ENCODE data around the gene EXOC3L4. TPM values are rescaled to one million over a fixed set of nuclear protein-coding genes. Genes with fewer than 3 reads are reported as not detected.
A peak's percentile ranks its signal among the peaks of the same experiment; 100 is the strongest.

EXOC3L4 gene
- total and polyA plus RNA-seq, 8 donors = 1.3 to 82.8 (median 16.2) TPM

DNA sequence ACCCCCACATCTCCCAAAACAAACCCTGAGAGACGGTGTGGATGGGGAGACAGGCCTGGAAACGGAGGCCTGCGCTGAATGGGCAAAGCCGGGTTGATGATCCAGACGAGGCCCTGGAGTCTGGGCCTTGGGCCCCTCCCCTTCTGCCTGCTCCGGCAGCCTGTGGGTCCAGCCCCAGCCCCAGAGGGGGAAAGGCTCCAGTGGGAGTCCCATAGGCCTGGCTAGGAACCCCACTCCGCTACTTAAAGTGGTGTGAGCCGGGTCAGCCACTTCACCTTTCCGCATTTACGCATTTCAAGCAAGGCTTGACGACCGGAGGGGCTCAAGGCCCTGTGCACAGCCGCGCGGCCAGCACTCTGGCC, 28.0 kb downstream of the EXOC3L4 start:
- peaks cover 59 to 94% (median 82%) of the 10 kb centered on the region in 4 donors for H3K4me1 ChIP-seq
- intact Hi-C loops (cut with DNase I; ENCODE audit: low total_unique reads) = no loop called here
- H3K4me3 ChIP-seq = peak overlapping the region; percentile 51 to 66 (median 56)
- DNase-seq = no peak
- H3K27me3 ChIP-seq = peaks cover 0 to 34% (median 13%) of the 10 kb centered on the region in 3 donors
- peaks cover 0 to 3% (median 1%) of the 10 kb centered on the region in 4 donors for H3K36me3 ChIP-seq
- 32 to 53% (median 41%) methylated on average over 13 to 15 of the region's 15 CpGs for WGBS, 5 donors
- H3K9me3 ChIP-seq = no peaks in the 10 kb centered on the region
- peak overlapping the region; percentile 83 to 96 (median 87) for H3K27ac ChIP-seq
- TF ChIP-seq POLR2A (IDR thresholded peaks at IDR 0.05) = no peak
- TF ChIP-seq, protein P1, sequence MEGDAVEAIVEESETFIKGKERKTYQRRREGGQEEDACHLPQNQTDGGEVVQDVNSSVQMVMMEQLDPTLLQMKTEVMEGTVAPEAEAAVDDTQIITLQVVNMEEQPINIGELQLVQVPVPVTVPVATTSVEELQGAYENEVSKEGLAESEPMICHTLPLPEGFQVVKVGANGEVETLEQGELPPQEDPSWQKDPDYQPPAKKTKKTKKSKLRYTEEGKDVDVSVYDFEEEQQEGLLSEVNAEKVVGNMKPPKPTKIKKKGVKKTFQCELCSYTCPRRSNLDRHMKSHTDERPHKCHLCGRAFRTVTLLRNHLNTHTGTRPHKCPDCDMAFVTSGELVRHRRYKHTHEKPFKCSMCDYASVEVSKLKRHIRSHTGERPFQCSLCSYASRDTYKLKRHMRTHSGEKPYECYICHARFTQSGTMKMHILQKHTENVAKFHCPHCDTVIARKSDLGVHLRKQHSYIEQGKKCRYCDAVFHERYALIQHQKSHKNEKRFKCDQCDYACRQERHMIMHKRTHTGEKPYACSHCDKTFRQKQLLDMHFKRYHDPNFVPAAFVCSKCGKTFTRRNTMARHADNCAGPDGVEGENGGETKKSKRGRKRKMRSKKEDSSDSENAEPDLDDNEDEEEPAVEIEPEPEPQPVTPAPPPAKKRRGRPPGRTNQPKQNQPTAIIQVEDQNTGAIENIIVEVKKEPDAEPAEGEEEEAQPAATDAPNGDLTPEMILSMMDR (IDR thresholded peaks at IDR 0.05) = no peak
- TF ChIP-seq EP300 (IDR thresholded peaks at IDR 0.05) = no peak
- no peak for TF ChIP-seq POLR2AphosphoS5 (IDR thresholded peaks at IDR 0.05)

DNA sequence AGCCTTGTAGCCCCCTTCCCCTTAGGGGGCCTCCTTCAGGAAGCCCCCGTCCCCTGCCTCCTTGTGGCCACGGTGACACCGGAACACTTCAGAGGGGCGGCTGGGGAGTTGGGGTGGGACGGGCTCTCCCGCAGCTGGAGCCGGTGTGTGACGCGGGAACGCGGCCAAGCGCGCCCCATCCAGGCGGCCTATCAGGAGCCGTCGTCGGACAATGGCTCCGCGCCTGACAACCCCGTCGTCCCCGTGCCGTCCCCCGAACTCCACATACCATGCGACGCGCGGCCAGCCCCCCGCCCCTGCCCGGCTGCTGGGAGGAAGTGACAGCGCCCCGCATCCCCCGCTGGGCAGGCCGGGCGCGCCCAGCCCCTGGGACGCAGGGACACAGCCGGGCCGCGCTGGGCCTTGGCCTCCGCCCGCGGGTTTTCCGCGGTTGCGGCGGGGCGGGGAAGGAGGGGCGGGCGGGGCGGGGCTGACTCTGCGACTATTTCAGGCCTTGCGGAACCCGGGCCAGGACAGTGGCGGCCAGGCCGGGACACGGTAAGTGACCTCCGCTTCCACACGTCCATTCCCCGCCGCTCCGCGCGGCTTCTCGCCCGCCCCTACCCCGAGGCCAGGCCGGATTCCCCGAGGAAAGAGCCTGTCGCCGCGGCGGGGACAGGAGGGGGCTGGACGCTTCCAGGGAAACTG, 28.6 kb downstream of the EXOC3L4 start, which contains the start of gene TNFAIP2:
Gene TNFAIP2 (plus strand): TSS at position 515 of the 687 bp plus-strand sequence. CDS start 2,997 bp downstream, outside the sequence.
- Histone ChIP-seq H3K36me3 (peaks cover 0 to 8% (median 3%) of the 10 kb centered on the region in 4 donors), H3K27me3 (peaks cover 0 to 34% (median 13%) of the 10 kb centered on the region in 3 donors), H3K4me3 (peak within 1 kb of the TSS; percentile 51 to 66 (median 56)), H3K4me1 (peaks cover 62 to 94% (median 87%) of the 10 kb centered on the region in 4 donors), H3K9me3 (no peaks in the 10 kb centered on the region), H3K27ac (peak within 1 kb of the TSS; percentile 83 to 96 (median 87))
- peak in 2 of 3 donors; percentile 49 to 73 for TF ChIP-seq POLR2AphosphoS5 (IDR thresholded peaks at IDR 0.05)
- no peak for TF ChIP-seq EP300 (IDR thresholded peaks at IDR 0.05)
- no peak for TF ChIP-seq POLR2A (IDR thresholded peaks at IDR 0.05)
- TF ChIP-seq, protein P1 (IDR thresholded peaks at IDR 0.05) = no peak
- intact Hi-C loops (cut with DNase I; ENCODE audit: low total_unique reads) = no loop called here
- peak in 1 of 2 donors; percentile 80 for DNase-seq
- WGBS, 5 donors = 1 to 4% (median 1%) methylated on average over 34 to 74 of the region's 74 CpGs

DNA sequence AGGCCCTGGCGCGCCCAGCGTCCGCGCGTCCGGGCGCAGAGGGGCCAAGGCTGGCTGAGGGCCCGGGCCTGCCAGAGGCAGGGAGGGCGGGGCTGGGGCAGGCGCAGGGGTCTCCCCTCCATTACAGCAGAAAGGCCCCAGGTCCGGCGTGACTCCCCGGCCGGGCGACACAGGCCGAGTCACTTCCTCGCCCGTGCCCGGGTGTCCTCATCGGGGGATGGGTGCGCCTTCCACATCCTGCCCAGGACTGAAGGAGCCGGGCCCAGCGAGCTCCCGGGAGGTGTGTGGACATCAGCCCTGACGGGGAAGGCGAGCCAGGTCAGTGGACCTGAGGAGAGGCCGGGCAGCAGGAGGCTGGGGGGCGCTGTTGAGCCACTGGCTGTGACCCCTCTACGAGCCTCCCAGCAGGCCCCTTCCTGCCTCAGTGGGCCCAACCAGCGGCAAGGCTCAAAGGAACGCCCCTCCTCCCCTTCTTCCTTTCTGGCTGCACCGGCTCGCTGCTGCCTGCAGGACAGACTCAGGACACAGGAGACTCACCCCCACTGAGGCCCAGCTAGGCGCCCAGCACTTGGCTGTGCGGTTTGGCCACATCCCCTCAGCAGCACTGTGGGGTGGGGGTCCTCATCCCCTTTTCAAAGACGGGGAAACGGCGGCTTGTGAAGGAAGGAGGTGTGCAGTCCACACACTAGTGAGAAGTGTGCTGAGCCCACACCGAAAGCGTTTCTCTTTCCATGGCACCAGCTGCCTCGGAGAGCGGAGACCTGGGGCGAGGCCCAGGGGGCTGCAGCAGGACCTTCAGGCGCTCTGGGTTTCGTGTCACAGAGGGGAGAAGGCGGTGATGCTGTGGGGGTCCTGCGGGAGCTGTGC, 29.3 kb downstream of the EXOC3L4 start:
- DNase-seq = peak; percentile 56 to 69
- peaks cover 63 to 94% (median 87%) of the 10 kb centered on the region in 4 donors for H3K4me1 ChIP-seq
- no peaks in the 10 kb centered on the region for H3K9me3 ChIP-seq
- TF ChIP-seq POLR2A (IDR thresholded peaks at IDR 0.05) (no peak), EP300 (IDR thresholded peaks at IDR 0.05) (no peak), POLR2AphosphoS5 (IDR thresholded peaks at IDR 0.05) (no peak)
- TF ChIP-seq, protein P1 (IDR thresholded peaks at IDR 0.05) = peak in 3 of 7 experiments; percentile 6 to 36 (median 16)
- WGBS, 5 donors = 17 to 24% (median 20%) methylated on average over 34 to 48 of the region's 48 CpGs
- H3K36me3 ChIP-seq = peaks cover 0 to 15% (median 3%) of the 10 kb centered on the region in 4 donors
- peak overlapping the region; percentile 74 to 96 (median 87) for H3K27ac ChIP-seq
- peaks cover 0 to 34% (median 13%) of the 10 kb centered on the region in 3 donors for H3K27me3 ChIP-seq
- intact Hi-C loops (cut with DNase I; ENCODE audit: low total_unique reads) = no loop called here
- H3K4me3 ChIP-seq = peak overlapping the region; percentile 51 to 66 (median 56)

DNA sequence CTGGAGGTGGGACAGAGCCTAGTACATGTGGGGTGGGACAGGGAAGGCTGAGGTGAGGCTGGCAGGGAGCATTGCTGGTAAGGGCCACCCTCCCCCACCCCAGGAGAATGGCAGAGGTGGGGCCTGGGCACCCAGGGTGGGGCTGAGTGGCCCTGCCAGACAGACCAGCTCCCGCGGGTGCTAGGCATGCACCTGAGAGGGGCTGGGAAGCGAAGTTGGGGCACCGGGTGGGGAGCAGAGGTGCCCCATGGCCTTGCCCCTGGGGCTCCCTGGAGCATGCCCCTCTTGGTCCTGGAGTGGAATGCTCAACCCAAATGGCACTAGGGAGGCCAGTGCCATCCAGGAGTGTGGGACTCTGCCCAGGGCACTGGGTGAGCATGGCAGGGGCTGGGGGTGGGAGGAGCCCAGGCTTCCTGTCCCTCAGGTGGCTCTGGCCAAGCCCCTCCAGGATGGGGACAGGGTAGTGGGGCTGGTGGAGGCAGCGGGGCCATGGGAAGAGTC, 30.0 kb downstream of the EXOC3L4 start:
- H3K9me3 ChIP-seq = no peaks in the 10 kb centered on the region
- peaks cover 0 to 16% (median 6%) of the 10 kb centered on the region in 4 donors for H3K36me3 ChIP-seq
- peak overlapping the region in 4 of 5 donors; percentile 86 to 96 (median 87) for H3K27ac ChIP-seq
- WGBS, 5 donors = 60 to 90% (median 67%) methylated on average over 2 to 5 of the region's 5 CpGs
- intact Hi-C loops (cut with DNase I; ENCODE audit: low total_unique reads) = no loop called here
- no peak for TF ChIP-seq POLR2A (IDR thresholded peaks at IDR 0.05)
- no peak for TF ChIP-seq POLR2AphosphoS5 (IDR thresholded peaks at IDR 0.05)
- no peak for TF ChIP-seq EP300 (IDR thresholded peaks at IDR 0.05)
- TF ChIP-seq, protein P1 (IDR thresholded peaks at IDR 0.05) = no peak
- peak overlapping the region; percentile 51 to 66 (median 56) for H3K4me3 ChIP-seq
- no peak for DNase-seq
- peaks cover 65 to 97% (median 89%) of the 10 kb centered on the region in 4 donors for H3K4me1 ChIP-seq
- peaks cover 0 to 34% (median 13%) of the 10 kb centered on the region in 3 donors for H3K27me3 ChIP-seq
